Panc1 (cell line): ENCODE results near the gene STARD9.

Experiments used
- CTCF ChIP-seq: fragments of 450-650 bp; IDR thresholded peaks from 2 replicates; pipeline ENCODE4 v1.5.1; 2017; ENCODE audit warnings: mild to moderate bottlenecking
- POLR2AphosphoS5 ChIP-seq: IDR thresholded peaks from 2 replicates; pipeline ENCODE4 v1.6.1; 2012; ENCODE audit warnings: mild to moderate bottlenecking, low read depth, low read length, moderate library complexity
- REST ChIP-seq, 2 experiments: IDR thresholded peaks; 2 replicates each; pipeline ENCODE4 v1.6.1; 2011 to 2012; ENCODE audit warnings: low read depth in 2 of 2, control low read depth in 1 of 2, low read length in 1 of 2, mild to moderate bottlenecking in 1 of 2, moderate library complexity in 1 of 2; ENCODE audit not compliant: insufficient read depth in 1 of 2
- SIN3A ChIP-seq: IDR thresholded peaks from 2 replicates; pipeline ENCODE4 v1.6.1; 2012; ENCODE audit warnings: low read depth, mild to moderate bottlenecking, low read length, moderate library complexity, borderline replicate concordance; ENCODE audit not compliant: insufficient read depth
- TCF7L2 ChIP-seq: IDR thresholded peaks from 2 replicates; pipeline ENCODE4 v1.6.1; 2011; ENCODE audit warnings: mild to moderate bottlenecking, low read depth, low read length, inconsistent platforms

- TF ChIP-seq POLR2AphosphoS5 (no peak), CTCF (no peak), TCF7L2 (no peak), SIN3A (no peak), REST (IDR thresholded peaks at IDR 0.05; ENCODE audit: insufficient read depth in 1 of 2, low read depth in 2 of 2, low read length in 1 of 2) (no peak)
Measured at GRCh38 chr15:42577514-42578031, 2.2 kb downstream of the STARD9 start.
